OCI-M2 (cell line): ENCODE measurements around the gene EPB41L4B.
"Not testable (repeated sequence)": the region's sequence is repeated elsewhere in the genome, so short reads cannot be mapped to it uniquely, and the experiment has no call there.

Experiments
- DNase-seq: peaks from one replicate; lab custom pipeline; 2025; ENCODE audit not compliant: unreplicated experiment; lab: John Stamatoyannopoulos, UW

Gene EPB41L4B

DNA sequence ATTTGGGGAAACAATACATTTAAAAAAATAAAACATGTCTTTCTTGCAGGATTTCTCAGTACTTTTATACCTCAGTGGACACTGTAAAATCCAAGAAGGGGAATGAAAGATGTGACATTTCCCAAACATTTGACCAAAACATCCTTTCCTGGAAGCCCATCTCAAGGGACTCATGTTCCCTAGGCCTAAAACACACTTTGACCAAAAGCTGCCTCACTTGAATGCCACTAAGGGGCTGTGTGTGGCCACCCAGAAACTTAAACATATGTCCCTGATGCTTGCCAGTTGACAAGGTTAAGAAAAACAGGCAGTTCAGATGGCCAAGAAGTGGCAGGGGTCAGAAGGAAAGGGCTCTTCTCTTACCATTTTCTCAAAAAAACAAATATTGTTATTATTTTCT is 73.6 kb downstream of the EPB41L4B start:
- DNase-seq: no peak

DNA sequence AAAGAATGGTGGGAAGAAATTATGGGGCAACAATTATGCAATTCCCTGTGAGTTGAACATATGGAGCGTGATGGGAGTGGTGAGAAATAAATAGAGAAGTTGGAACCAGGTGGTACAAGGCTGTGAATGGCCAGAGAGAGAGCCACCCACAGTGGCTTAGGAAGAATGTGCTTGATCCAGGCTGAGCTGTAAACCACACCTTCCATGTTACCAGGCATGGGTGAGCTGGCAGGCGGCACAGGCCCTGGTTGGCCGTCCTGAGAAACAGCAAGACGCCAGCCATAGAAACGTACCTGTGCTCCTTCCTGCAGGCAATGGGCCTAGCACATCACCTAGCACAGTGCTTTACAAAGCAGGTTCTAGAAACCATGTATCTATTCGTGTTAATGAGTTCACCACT is 74.3 kb downstream of the EPB41L4B start:
- no peak for DNase-seq

DNA sequence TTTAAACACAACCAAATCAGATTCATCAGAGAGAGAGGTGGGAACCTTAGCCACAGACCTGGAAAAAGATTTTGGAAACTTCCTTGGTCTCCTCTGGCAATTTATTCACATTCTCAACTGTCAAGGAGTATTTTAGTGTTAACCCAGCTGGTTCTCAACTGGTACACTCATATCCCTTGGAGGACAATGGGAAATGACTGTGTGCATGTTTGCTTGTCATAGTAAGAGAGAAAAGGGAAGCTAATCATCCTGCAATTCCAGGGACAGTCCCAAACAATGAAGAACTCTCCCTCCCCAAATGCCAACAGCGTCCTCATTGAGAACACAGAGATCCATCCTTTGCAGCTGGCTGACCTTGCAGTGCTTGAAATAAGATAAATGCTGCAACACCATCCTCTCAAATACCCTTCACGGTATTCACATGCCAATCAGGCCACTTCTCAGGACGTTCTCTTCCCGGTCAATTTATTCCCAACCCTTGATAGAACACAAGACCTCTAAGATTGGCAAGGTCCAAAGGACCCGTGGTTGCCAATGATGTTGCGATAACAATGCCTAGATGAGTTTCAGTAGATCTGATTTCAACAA is 75.5 kb downstream of the EPB41L4B start:
- DNase-seq: no peak

DNA sequence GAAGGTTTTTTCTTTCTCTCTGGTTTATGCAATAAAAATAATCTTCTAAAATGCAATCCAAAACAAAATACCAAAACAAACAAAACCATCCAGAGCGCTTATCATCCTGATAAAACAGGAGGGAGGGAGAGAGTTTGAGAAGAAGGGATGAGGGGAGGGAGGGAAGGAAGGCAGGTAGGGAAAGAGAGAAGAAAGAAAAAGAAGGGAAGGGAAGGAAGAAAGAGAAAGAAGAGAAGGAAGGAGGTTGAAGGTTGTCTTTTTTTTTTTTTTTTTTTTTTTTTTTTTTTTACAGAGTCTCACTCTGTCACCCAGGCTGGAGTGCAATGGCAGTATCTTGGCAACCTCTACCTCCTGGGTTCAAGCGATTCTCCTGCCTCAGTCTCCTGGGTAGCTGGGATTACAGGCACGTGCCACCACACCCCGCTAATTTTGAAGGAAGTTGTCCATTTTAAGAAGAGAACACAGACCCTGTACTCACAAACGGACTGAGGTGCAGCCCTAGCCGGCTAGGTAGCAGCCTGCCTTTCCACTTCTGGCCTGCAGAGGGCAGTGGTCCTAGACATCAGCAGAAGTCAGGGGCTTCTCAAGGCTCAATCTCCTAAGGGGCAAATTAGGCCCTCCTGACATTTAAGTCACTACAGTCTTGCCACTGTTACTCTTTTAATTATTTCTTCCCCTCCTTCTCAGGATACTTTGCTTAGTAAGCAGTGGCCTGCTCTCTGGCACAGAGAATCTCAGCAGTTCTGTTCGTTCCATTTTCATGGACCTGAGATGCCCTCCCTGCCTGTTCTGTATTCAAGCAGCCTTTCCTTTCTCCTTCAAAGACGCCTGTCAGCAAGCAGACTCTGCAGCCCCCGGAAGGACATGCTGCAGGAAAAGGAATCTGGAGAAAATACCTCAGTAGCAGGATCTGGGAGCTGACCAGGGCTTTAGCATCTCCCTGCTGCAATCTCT is 76.4 kb downstream of the EPB41L4B start:
- peak; percentile 9 for DNase-seq

DNA sequence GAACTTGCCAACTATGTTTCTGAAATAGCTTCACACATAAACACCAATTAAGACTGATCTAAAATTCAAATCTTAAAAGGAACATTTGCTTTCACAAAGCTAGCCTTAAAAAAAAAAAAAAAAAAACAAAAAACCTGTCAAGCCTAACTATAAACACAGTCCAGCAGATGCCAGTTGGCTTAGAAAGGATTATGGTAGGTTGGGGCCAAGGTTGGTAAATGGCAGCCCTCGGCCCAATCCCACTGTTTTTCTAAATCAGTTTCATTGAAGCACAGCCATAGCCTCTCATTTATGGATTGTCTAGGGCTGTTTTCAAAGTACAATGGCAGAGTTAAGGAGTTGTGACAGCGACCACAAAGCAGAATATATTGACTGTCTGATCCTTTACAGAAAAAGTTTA is 78.1 kb downstream of the EPB41L4B start:
- no peak for DNase-seq

DNA sequence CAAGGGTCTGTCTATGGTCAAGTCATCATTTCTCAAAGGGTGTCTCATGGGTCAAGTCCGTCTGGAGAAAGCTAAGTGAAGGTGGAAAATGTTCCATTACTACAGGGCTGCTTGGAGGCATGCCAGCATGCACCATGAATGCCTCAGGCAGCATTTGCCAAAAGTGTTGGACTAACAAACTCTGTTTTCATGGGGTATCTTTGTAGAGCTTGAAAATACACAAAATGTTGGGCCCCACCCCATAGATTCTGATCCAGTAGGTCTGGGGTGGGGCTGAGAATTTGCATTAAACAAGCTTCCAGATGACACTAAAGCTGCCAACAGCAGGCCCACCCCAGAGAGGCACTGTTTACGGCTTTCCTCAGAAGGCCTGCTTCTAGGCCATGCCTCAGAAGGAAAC is 78.8 kb downstream of the EPB41L4B start:
- no peak for DNase-seq

DNA sequence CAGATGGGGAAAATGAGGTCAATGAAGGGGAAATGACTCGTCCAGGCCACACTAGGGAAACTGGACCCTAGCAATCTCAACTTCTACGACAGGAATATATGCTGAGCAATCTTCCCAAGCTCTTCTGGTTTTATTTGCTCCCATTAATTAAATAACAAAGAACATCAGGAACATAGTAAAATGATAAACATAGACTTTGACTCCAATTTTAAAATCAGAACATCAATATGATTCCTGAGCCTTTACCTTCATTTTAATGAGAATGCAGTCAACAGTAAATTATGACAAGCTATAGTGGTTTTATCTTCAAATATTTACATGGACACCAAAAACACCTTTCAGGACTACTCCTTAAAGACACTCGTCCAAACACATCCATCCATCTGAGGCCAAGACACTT is 79.7 kb downstream of the EPB41L4B start:
- DNase-seq: no peak

DNA sequence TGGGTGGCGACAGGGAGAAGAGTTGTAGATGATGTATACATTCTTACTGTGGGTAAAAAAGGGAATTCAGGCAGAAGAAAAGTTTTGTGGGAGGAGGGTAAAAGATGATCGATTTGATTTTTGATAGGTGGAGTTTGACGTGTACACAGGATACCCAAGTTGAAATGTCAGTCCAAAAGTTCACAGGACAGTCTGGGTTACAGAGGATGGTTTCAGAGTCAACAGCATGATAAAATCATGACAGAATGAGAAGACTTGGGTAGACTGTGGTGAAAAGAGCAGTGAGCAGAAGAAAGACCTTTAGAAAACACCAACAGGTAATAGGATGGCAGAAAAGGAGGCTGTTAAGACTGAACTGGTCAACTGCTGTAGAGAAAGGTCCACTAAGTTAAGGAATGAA is 81.6 kb downstream of the EPB41L4B start:
- no peak for DNase-seq

DNA sequence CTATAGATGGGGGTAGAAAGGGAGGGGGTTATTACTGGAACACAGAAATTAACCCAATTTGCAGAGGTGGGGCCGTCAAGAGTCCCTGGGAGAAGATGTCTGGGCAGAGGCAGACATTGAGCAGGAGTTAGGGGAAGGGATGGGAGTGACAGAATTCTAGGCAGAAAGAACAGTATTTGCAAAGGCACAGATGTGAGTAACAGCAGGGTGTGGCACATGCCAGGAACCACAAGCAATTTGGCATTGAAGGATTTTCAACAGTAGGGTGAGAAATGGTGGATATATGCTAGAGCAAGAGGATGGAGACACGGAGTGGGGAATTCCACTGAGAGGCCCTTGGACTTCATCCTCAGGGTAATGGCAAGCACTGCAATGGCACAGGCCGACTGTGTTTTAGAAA is 82.2 kb downstream of the EPB41L4B start:
- no peak for DNase-seq

DNA sequence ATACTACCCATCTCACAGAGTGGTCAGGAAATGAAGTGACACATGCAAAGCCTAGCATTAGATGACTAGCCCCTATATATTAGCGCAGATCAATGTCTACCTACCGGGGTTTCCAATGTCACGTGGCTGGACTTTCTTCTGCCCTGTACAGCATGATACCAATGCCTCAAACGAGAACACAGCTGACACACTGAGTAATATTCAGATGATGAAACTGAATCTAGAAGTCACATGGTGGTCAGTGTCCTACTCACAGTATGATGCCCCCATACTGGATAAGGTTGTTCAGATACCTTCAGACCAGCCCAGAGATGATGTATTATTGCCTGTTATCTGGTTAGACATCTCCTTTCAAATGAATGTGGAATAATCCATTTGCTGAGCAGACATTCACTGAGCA is 82.7 kb downstream of the EPB41L4B start:
- DNase-seq: no peak

DNA sequence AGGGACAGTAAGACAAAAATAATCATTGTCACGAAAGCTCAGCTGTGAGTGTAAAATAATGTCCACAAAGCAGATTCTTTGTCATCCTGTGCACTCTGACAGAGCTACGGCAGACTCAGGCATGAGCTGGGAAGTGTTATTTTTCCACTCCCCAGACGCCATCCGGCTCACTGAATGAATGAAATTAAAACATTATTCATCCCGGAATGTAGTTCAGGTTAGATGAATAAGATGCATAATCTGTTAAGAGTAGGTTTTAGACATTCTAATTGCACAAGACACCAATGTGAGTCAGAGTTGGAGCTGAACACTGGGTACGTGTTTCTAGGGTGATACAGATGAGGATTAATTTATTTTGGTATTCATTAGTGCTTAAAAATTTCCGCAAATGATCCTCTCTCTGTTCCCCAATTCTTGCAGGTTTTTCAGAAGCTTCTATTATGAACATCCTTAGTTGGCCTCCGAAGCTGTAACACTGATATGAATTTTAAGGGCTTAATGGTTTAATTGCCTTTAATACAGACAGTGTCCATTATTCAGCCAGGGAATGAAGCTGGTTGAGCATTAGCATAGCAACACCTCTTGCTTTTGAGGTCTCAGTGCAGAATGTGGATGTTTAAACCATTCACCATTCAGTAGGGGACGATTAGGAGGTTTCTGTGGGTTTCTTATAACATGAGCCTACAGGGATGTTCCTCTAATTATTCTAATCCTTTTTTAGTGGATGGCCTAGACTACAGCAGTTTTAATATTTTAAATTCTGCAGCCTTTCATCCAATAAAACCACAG is 88.2 kb downstream of the EPB41L4B start:
- DNase-seq: no peak

DNA sequence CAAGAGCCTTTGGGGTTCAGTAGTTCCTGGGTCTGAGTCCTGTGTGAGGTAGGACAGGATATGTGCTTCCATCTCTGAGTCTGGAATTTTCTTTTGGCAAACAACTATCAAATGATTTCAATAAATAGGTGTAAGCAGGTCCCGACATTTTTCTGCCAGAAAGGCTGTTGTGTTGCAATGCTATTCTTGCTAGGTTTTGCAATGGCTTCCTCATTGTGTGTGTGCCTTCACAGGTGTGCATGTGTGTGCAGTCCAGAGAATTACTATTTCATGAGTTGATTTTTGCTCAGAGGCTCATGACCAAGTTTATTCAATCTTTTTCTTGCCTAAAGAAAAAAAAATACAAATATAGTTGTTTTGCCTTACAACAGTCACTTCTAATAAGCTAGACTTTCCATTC is 89.3 kb downstream of the EPB41L4B start:
- no peak for DNase-seq

DNA sequence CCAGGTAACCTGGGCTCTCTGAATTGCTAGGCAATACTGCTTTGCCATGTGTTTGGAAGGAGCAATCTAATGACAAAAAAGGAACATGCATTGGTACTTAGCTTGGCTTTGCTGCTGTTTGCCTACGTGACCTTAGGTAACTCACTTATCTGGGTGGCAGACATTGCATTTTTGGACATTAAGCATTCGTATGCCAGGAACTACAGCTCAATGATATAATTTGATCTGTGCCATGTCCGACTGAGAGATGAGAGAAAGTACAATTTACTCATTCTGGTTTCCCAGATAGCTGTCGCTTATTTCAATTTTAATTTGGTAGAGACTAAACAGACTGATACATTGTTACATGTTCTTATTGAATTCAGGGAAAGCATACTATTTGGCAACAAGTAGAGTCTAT is 90.6 kb downstream of the EPB41L4B start:
- DNase-seq: no peak

DNA sequence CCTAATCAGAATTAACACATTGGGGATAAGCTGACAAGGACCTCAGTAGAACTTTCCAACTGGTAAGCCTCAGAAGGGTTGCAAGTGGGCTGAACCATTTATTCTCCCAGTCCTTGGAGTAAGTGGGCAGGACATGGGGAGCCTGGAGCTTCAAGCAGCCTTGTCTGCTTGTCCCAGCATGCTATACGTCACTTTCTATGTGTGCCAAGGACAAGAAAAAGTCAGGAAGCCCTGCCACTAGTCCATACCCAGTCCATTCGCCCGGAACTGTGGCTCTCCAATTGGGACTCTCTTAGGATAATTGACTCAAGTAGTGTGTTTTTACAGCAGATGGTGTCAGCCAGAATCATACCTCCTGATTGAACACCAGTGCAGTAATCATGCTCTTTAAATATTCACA is 91.2 kb downstream of the EPB41L4B start:
- no peak for DNase-seq

DNA sequence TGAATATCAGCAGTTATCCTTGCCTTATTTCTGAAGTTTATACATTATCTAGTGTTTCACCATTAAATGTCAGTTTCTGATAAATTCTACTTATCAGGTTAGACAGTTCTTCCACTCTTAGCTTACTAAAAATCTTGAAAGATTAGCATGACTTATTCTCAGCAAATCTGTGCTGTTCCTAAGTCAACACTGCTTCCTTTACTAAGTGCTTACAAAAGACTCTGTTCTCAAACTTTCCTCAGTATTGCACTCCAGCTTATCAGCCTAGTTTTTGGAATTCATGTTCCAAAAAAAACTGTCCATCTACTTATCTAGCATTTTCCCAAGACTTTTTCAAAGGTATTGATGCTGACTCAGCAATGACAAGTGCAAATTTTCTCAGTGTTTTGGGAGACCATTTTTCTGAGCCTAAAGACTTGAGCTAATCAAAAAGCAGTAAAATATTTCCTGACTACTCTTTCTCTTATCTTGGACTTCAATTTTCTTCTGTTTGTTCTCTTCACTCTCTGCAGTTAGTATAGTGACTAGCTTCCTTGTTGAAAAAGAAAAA is 92.7 kb downstream of the EPB41L4B start:
- no peak for DNase-seq

DNA sequence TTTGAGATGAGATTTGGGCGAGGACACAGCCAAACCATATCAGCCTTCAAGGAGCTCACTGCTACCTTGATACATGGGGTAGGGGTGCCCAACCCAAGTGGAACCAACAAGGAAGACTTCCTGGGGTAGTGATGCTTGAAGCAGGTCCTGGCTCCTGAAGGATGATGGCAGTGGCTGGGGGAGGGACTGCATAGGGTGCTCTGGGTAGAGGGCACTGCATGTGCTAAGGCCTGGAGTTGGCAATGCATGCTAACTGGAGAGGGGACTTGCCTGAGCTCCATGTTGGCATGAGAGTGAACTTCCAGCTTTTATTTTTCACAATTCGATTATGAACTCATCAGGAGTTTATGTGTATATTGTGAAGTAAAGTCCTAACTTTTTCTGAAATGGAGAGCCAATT is 95.2 kb downstream of the EPB41L4B start:
- no peak for DNase-seq

DNA sequence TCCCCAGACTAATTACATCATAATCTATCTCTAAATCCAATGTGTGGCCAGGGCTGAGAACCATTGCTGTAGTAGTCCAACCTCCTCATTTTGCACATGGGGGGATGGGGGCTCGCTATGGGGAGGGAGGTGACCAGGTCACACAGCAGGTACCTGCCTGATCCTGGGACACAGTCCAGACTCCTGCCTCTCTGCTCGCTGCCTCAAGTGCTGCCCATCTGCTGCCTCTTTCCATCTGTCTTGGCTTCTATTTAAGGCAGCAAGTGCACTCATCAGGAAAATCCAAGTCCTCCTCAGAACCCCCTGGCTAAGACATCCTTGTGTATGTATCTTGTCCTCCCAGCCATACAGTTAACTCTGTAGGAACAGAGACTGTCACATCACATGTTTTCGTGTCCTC is 96.1 kb downstream of the EPB41L4B start:
- DNase-seq: no peak

DNA sequence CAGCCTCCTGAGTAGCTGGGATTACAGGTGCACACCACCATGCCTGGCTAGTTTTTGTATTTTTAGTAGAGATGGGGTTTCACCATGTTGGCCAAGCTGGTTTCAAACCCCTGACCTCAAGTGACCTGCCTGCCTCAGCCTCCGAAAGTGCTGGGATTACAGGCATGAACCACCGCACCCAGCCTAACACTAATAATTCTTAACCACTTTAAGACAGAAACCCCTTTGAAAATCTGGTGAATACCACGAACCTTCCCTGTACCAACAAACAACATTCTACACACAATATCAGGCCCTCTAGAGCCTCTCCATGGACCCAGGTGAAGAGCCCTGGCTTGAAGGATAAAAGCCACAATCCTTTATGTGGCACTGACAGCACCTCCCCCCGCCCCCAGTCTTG is 102.6 kb downstream of the EPB41L4B start:
- DNase-seq: not testable (repeated sequence)

DNA sequence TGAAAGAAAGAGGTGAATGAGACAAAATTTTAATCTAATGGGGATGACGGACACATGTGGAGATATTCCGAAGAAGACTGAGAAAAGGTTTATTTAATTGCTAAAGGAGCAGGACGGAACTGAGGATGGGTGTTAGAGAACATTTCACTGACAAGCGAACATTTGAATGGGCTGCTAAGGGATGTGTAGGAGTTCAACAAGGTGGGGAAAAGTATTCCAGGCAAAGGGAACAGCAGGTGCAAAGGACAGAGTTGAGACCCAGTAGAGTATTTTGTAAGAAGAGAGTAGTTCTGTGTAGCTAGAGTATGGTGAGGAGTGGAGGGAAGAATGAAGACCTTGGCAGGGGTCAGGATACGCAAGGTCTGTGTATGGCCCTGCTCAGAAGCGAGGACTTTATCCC is 106.4 kb downstream of the EPB41L4B start:
- no peak for DNase-seq

DNA sequence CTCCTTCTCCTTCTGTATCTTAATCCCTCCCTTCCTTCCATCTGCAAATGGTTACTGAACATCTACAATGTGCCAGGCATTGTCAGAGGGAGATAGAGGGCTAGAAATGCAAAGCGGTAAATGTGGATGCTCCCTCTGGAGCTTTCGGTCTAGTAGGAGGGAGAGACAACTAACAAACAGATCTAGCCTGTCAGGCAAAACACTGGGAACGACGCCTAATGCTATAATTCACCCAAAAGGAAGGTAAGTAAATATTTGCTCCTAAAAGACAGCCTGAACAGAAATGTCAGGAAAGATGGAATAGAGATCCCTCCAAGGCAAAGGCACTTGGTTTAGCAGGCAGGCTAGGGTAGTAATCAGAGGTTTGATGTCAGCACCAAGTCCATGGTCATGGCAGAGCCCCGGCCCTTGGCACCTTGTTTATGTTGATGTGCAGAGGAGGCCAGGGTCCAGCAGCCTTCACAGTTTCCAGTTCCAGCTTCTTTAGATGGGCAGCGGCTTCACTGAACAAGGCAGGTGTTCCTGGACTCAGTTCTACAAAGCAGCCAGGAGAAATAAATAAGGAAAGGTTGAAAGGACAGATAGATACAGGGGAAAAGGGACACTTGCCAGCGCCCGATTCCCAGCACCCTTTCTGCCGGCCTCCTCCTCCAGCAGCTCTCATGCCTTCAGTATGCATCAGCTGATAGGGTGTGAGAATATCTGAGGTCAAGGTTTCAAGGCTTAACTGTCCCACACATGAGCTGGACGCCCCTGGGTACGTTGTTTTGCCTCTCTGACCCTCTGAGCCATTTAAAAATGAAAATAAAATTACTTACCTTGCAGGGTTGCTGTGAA is 107.4 kb downstream of the EPB41L4B start:
- DNase-seq: no peak

DNA sequence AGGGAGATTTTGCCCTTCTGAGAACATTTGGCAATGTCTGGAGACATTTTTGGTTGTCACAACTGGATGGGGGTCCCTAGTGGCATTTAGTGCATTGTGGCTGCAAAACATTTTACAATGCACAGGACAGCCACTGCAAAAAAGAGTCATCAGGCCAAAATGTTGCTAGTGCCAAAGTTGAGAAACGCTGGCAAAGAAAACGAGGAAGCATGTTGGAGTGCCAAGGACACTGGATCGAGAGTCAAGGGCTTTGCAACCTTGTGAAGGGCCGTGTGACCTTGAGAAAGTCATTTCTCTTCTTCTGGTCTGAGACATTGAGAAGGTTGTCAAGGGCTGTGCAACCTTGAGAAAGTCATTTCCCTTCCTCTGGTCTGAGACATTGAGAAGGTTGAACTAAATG is 108.1 kb downstream of the EPB41L4B start:
- DNase-seq: no peak
